ENCODE results near the gene BLZF1.
A peak's percentile ranks its signal among the peaks of the same experiment; 100 is the strongest.
"Not testable (repeated sequence)": the region's sequence is repeated elsewhere in the genome, so short reads cannot be mapped to it uniquely, and the experiment has no call there.

The BLZF1 gene

DNA sequence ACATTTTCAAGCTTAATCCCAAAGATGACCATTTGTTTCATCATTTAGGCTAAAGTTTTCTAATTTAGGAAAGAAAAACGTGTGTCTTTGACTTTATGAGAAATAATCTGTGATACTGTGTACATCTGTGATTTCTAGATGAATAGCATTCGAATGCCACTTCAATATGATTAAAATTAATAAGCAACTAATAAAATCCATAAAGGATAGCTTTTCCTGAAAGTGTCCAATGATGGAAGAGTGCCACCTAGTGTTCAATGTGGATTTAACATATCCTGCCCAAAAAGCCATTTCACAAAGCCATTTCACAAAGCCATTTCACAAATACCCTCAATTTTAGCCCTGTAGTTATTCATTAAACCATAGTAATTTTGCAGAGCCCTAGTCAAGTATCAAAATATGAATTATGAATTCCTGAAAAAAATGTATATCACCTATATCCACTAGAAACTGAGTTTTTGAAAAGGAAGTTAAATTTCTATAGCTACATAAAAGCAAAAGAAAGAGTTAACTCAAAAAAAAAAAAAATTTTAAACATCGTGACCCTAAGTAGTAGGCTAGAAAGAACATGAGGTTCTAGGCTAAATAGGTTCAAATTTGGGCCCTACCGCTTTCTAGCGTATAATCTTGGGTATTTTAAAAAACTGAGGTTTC is 19.5 kb upstream of the BLZF1 start:
- no peak for DNase-seq (ENCODE audit: low read depth in 2 of 3, low spot score in 2 of 3)

GRCh38 chr1:169360415-169360814 is 7.6 kb upstream of the BLZF1 start:
- no peak for DNase-seq (ENCODE audit: low read depth in 2 of 3, low spot score in 2 of 3)

- DNase-seq (ENCODE audit: low read depth in 2 of 3, low spot score in 2 of 3), result no peak
These were observed 6.7 kb upstream of the BLZF1 start for GRCh38 chr1:169361281-169361680.

GRCh38 chr1:169363046-169363730 is 4.8 kb upstream of the BLZF1 start:
- no peak for DNase-seq (ENCODE audit: low read depth in 2 of 3, low spot score in 2 of 3)

DNA sequence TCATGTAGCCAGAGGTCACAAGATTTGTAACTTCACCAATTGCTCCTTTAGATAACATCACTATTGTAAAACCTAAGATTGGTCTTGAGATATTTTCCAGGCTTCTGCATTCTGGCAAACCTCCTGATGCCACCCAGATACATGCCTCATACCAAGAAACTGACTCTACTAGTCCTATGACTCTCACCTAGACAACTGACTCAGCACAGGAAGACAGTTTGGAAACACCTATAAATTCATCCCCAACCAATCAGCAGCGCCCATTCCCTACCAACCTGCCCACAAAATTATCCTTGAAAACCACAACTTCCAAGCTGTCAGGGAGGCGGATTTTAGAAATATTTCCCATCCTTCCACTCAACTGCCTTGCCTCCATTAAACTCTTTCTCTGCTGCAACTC is 3.0 kb upstream of the BLZF1 start:
- DNase-seq (ENCODE audit: low read depth in 2 of 3, low spot score in 2 of 3), result no peak

GRCh38 chr1:169367096-169367685 is 804 bp upstream of the BLZF1 start:
- no peak for DNase-seq (ENCODE audit: low read depth in 2 of 3, low spot score in 2 of 3)

GRCh38 chr1:169368406-169368769 is 393 bp downstream of the BLZF1 start:
- DNase-seq (ENCODE audit: low read depth in 2 of 3, low spot score in 2 of 3), result no peak

- no peak for DNase-seq (ENCODE audit: low read depth in 2 of 3, low spot score in 2 of 3)
These were observed 3.4 kb downstream of the BLZF1 start for GRCh38 chr1:169371404-169371803.

DNA sequence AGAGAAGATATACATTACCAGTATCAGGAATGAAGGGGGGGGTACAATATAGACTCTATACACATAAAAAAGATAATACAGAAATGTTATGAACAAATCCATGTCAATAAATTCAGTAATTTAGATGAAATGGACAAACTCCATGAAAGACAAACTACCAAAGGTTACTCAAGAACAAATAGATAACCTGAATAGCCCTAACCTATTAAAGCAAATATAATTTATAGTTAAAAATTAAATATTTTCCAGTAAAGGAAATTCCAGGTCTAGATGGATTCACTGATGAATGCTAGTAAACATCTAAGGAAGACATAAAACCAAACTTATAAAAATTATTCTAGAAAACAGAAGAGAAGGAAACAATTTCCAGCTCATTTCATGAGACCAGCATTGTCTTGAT is 13.2 kb downstream of the BLZF1 start:
- DNase-seq (ENCODE audit: low read depth in 2 of 3, low spot score in 2 of 3), result no peak

GRCh38 chr1:169383449-169383848 is 15.5 kb downstream of the BLZF1 start:
- DNase-seq (ENCODE audit: low read depth in 2 of 3, low spot score in 2 of 3), result no peak

DNA sequence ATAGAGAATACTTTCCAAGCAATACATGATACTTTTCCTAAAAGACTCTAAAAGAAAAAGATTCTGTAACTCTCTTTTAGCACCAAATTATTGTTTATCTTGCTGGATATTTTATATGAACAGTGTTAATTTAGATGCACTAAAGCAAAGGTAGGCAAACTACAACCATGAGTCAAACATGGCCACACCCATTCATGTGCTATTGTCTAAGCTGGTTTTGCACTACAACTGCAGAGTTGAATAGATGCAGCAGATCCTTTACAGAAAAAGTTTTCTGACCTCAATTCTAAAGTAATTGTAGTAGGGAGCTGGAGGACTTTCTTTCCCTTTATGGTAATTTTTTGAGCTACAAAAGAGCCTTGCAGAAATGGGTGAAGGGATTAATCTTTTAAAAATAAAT is 19.4 kb downstream of the BLZF1 start:
- no peak for DNase-seq (ENCODE audit: low read depth in 2 of 3, low spot score in 2 of 3)

DNA sequence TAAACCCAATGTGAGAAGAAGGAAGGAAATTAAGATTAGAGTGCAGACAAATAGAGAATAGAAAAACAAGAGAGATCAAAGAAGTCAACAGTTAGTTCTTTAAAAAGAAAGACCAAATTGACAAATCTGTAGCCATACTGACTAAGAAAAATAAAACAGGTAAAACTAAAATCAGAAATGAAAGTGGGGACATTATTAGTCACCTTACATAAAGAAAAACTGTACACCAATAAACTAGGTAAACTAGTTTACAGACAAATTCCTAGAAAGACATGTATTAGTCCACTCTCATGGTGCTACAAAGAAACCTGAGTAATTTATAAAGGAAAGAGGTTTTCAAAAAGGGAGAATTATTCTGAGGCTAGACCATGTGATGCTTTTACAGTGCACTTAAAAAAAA is 22.3 kb downstream of the BLZF1 start:
- DNase-seq (ENCODE audit: low read depth in 2 of 3, low spot score in 2 of 3), result no peak

- no peak for DNase-seq (ENCODE audit: low read depth in 2 of 3, low spot score in 2 of 3)
These were observed 24.4 kb downstream of the BLZF1 start for GRCh38 chr1:169392406-169392805.

- no peak for DNase-seq (ENCODE audit: low read depth in 2 of 3, low spot score in 2 of 3)
These were observed 28.0 kb downstream of the BLZF1 start for GRCh38 chr1:169395955-169396354.

- not testable (repeated sequence) for DNase-seq (ENCODE audit: low read depth in 2 of 3, low spot score in 2 of 3)
These were observed 34.6 kb downstream of the BLZF1 start for GRCh38 chr1:169402578-169402977.

- DNase-seq (ENCODE audit: low read depth in 2 of 3, low spot score in 2 of 3), result not testable (repeated sequence)
These were observed 40.3 kb downstream of the BLZF1 start for GRCh38 chr1:169408340-169408739.

DNA sequence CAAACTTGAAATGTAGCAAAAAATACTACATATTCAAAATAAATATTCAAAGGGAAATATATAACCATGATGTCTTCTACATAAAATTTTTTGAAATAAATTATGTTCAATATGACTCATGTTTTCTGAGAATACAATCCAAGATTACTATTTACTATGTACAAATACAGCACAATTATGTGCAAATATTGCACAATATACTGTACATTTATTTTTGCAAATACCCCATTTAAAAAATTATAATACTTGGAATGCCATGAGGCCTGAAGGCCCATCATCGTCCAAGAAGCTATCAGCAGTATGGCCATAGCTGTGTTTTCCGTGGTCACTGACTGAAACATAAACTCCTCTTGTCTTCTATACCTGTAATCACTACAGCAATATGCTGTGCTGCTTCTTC is 47.0 kb downstream of the BLZF1 start:
- no peak for DNase-seq (ENCODE audit: low read depth in 2 of 3, low spot score in 2 of 3)

GRCh38 chr1:169421309-169421708 is 53.3 kb downstream of the BLZF1 start:
- DNase-seq (ENCODE audit: low read depth in 2 of 3, low spot score in 2 of 3), result no peak

DNA sequence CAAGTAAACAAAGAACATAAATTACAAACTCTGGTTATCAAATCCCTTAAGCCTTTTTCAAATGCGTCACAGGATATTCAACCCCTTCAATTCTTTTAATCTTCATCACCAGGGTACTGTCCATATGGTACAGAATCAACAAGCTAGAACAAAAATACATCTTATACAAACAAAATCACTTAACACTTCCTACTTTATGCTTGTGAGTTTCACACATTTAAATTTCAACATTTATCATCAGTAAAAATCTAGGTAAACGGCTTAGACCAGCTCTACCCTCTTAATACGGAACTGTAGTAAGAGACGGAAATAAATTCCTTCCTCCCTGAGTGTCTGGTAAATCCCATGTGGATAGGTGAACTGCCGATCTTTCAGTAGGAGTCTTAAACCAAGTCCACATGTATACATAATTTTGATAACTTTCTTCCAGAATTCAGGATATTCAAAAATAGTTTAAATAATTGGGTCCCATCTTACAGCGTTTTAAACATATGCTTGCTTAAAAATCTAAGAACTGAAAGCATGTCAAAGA is 58.2 kb downstream of the BLZF1 start:
- no peak for DNase-seq (ENCODE audit: low read depth in 2 of 3, low spot score in 2 of 3)

DNA sequence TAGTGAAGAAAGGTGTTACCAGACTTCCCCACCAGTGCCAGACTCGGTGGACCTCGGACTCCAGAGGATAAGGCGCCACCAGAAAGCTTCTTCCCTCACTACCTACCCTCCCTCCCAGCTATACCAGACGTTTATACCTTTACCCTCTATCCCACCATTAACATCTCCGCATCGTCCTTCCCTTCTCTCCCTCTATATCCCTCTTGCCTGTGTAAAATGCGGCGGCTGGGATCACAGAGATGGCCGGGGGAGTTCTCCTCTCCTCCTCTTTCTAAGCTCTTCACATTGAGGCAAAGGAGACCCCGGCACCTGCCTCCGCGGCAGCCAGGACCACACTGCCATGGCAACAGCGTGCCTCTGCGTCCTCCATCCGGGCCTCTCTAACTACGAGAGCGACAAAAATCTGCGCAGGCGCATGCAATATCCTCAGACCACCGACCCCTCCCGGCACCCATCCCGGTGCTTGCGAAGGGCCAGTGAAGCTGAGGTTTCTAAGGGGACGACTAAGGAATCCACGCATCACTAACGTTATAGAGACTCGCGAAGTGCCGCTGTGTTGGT is 59.2 kb downstream of the BLZF1 start, which contains the start of gene CCDC181:
Gene CCDC181 (minus strand): TSS at position 394 of the 561 bp plus-strand sequence. CDS start 2,547 bp downstream, outside the sequence.
- DNase-seq (ENCODE audit: low read depth in 2 of 3, low spot score in 2 of 3), result peak; percentile 21 to 42 (median 31)
